Hindlimb muscle (tissue), 1 donor: ENCODE results near the gene MYOCOS. TPM values are rescaled to one million over a fixed set of nuclear protein-coding genes. Genes with fewer than 3 reads are reported as not detected.
A peak's percentile ranks its signal among the peaks of the same experiment; 100 is the strongest.

Experiments
- DNase-seq: peaks from one replicate; pipeline ENCODE4 v3.0.0-alpha.2; 2013
- polyA plus RNA-seq: library from polyadenylated mRNA; unstranded; fragments of 120-200 nt; gene quantifications from one replicate; pipeline ENCODE4 v1.2.1, GENCODE V29; 2013; ENCODE audit not compliant: insufficient read length

MYOCOS gene
- polyA plus RNA-seq, 1 donor, result not detected

DNA sequence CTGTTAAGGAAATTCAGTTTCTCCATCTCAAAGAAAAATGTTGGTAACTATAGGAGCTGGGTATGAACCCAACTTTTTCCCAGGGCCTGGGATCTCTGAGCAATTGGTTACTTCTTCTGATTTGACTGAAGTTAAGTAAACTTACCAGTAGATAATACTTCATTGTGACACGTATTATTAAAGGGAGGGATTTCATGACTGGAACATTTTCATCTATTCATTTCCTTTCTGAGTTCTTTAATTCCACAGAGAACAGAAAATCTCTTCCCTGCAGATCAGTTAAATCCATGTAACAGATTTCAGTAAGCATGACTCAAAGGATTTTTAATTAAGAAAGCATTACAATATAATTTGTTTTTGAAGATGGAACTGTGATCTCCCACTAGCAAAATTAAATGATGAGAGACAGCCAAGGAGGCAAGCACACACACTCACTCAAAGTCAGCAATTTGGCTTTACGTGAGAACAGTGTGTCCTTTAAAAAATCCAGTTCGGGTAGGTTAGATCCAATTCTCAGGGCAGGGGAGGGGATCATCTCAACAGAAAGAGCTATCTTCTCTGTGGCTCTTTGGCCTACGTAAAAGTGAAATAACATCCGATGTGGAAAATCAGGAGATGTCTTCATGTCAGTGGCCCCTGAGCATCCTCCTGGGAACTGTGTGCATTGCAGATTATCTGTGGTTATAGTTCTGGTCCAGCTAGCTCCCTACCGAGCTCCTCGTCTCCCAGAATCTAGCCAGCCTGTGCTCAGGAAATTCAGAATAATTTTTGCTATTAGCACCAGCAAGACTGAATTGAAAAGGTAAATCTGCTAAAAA is 41.2 kb downstream of the MYOCOS start:
- peak; percentile 51 for DNase-seq

GRCh38 chr1:171663854-171664575 is 42.0 kb downstream of the MYOCOS start:
- no peak for DNase-seq

GRCh38 chr1:171664976-171665375 is 42.9 kb downstream of the MYOCOS start:
- no peak for DNase-seq

GRCh38 chr1:171666114-171666769 is 44.2 kb downstream of the MYOCOS start:
- no peak for DNase-seq

GRCh38 chr1:171668372-171668771 is 46.3 kb downstream of the MYOCOS start:
- no peak for DNase-seq

DNA sequence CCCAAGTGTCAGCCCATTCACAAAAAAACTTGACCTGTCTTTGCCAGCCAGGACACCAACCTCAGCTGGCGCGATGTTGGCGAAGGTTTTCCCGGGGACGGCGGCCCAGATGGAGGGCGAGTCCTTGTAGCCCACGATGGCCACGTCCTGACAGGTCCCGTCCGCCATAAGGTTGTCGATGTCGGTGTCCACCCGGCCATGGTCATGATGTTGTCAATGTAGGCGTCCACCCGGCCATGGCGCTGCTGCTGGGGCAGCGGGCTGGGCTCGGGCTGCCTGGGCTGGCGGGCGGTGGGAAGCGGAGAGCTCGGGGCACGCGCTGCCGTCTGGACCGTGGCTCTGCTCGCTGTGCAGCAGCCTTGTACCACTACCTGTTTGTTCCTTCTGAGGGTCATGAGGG is 48.7 kb downstream of the MYOCOS start:
- DNase-seq, result no peak

GRCh38 chr1:171674431-171675405 is 52.7 kb downstream of the MYOCOS start:
- DNase-seq, result no peak

Other genes with a start within 250 kb of the MYOCOS start
- gene PRRC2C, start 136.7 kb upstream of the MYOCOS start, polyA plus RNA-seq, result 62.1 TPM
- gene MYOC, start 30.4 kb downstream of the MYOCOS start, polyA plus RNA-seq, result 2.4 TPM
- 7.8 TPM for gene VAMP4, start 119.8 kb downstream of the MYOCOS start, polyA plus RNA-seq
- gene METTL13, start 159.4 kb downstream of the MYOCOS start, polyA plus RNA-seq, result 20.3 TPM
- gene DNM3, start 219.3 kb downstream of the MYOCOS start, polyA plus RNA-seq, result 1.9 TPM